Measurements from ENCODE around the gene TAF12.
A peak's percentile ranks its signal among the peaks of the same experiment; 100 is the strongest.
"Not testable (repeated sequence)": the region's sequence is repeated elsewhere in the genome, so short reads cannot be mapped to it uniquely, and the experiment has no call there.

Gene TAF12

GRCh38 chr1:28642847-28643635 lies at the start of gene TAF12:
TSS of gene TAF12 (minus strand) at chr1:28643067. CDS start at chr1:28622081, 20,986 bp downstream.
- DNase-seq = peak; percentile 88

- not testable (repeated sequence) for DNase-seq
These were observed 48.8 kb upstream of the TAF12 start for GRCh38 chr1:28691627-28692026.

DNA sequence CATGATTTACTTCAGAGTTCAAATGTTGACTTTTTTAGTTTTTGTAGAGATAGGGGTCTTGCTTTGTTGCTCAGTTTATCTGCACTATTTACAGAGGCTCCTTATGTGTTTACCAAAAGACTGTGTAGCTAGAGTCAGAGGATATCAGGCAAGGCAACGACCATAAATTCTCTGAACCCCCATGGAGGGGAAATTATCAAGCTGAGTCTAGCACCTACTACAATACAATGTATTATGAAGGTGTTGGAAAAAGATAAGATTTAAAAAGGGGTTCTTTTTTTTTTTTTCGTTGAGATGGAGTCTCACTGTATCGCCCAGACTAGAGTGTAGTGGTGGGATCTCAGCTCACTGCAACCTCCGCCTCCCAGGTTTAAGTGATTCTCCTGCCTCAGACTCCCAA lies 42.1 kb upstream of the TAF12 start:
- DNase-seq = no peak

- DNase-seq = no peak
These were observed 40.0 kb upstream of the TAF12 start for GRCh38 chr1:28682840-28683239.

DNA sequence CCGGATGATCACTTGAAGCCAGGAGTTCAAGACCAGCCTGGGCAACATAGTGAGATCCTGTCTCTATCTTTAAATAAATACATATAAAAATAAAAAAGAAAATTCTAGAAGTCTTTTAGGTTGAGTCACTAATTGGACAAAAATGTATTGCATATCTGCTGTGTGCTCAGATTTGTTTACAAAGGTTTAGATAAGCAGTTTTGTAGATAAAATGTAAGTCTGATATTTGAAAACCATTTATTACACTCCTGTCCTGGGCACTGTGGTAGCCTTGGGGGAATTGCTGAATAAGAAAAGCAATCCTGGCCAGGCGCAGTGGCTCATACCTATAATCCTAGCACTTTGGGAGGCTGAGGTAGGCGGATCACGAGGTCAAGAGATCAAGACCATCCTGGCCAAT lies 37.3 kb upstream of the TAF12 start:
- DNase-seq = no peak

DNA sequence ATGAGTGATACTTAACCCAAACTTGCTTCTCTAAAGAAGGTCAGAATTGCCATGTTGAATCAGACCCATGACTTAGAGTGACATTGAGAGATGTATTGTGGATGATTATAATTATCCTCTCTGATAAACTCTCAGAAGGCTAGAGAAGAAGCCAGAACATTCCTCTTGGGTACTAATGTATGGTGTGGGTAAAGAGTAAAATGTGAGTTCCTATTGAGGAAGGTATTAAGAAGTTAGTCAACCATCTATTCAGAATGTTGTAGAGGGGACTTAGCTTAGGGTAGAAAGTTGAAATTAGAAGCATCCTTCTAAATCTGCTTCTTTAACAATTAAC lies 33.0 kb upstream of the TAF12 start:
- no peak for DNase-seq

- not testable (repeated sequence) for DNase-seq
These were observed 30.1 kb upstream of the TAF12 start for GRCh38 chr1:28672971-28673370.

DNA sequence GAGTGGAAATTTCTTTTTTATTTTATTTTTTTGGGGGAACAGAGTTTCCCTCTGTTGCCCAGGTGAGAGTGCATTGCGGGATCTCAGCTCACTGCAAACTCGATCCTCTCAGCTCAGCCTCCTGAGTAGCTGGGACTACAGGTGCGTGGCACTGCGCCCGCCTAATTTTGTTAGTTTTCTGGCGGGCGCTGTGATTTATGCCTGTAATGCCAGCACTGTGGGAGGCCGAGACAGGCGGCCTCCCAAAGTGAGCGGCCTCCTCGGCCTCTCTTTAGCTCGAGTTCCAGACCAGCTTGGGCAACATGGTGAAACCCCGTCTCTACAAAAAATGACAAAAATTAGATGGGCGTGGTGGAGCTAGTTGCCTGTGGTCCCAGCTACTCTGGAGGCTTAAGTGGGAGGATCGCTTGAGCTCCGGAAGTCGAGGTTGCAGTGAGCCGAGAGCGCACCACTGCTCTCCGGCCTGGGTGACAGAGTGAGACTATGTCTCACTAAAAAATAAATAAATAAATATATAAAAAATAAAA lies 28.4 kb upstream of the TAF12 start:
- no peak for DNase-seq

GRCh38 chr1:28668956-28669723 lies 26.3 kb upstream of the TAF12 start:
- peak; percentile 59 for DNase-seq

DNA sequence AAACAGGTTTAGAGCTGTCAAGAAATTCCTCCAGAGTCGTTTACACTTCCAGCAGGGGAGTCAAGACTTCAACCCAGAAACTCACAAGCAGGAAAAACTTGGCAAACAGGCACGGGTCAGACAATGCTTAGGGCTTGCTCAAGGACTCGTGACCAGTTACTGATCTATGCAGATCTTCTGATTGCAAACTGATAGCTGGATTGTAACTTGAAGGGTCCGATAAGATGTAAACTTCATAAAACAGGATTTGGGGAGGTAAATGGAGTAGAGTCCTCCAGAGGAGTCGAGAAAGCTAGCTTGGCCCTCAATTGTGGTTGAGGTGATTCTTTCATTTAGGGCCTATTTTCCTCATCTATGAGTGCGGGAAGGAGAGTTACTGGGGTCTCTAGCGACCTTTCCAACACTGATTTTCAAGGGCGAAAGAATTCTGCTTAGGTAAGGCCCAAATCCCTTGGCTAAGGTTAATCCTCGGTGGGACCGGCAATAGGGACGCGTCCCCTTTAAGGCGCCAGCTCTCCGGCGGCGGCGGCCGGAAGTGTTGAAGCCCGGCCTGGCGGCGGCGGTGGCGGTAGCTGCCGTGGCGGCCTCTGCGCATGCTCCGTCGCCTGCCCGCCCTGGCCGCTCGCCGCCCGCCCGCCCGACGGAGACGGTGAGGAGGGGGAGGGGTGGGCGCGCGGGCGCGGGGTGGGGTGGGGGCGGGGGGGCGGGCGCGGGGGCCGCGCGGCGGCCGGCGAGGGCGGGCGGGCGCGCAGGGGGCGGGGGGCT lies 25.5 kb upstream of the TAF12 start, which contains the start of gene GMEB1:
Gene GMEB1, plus strand, starts transcription at position 594 of the 765 bp plus-strand sequence. CDS start 14,829 bp downstream, outside the sequence.
- DNase-seq = peak; percentile 72

DNA sequence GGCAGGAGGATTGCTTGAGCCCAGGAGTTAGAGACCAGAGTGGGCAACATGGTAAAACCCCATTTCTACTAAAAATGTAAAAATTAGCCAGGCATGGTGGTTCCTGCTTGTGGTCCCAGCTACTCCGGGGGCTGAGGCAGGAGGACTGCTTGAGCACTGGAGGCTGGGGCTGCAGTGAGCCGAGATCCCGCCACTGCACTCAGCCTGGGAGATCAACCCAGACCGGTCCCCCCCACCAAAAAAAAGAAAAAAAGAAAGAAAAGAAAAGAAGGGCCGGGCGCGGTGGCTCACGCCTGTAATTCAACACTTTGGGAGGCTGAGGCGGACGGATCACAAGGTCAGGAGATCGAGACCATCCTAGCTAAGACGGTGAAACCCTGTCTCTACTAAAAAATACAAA lies 23.9 kb upstream of the TAF12 start:
- no peak for DNase-seq

- DNase-seq = no peak
These were observed 21.1 kb upstream of the TAF12 start for GRCh38 chr1:28663871-28664470.

GRCh38 chr1:28656335-28656734 lies 13.5 kb upstream of the TAF12 start:
- DNase-seq = no peak

DNA sequence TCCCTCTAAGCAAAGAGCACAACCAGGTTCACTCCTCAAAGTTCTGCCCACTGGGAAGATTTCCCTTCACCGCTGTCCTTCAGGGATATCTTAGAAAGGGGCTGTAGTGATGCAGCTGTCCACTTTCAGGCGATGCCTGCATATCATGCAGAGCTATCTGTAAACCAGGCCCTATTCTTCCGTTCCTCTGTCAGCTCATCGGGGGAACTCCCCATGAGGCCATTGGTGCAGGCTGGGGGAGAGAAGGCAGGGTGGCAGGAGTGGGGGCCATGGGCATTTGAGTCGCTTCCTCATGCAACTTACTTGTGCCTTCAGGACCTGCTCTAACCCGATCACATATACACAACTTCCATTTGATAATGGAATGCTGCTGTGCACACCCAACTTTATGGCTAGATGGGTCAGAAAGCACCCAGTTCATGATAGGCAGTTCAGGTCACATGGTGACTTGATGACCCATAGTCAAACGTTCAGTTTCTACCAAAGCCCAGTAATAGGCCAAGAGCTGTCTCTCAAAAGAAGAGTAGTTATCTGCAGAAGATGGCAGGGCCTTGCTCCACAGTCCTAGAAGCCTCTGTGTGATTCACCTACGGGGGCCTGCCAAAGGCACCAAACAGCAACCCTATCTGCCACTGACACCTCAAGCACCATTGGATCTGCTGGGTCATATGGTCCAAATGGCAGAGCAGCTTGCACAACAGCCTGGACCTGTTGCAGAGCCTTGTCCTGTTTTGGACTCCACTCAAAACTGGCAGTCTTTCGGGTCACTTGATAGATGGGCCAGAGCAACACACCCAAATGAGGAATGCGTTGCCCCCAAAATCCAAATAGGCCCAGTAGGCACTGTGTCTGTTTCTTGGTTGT lies 12.8 kb upstream of the TAF12 start:
- DNase-seq = not testable (repeated sequence)

DNA sequence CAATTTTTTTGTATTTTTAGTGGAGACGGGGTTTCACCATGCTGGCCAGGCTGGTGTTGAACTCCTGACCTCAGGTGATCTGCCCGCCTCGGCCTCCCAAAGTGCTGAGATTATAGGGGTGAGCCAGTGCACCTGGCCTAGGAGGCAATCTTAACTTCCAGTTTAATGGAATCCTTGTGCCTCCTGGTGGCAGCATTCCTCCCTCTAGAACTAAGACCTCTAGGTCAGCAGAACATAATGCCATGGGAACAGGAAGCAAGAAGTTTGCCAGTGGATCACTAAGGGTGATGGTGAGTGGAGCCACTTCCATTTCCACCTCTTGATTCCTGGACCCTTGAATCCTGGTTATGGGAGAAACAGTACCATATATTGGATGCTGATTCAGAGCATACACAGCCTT lies 11.0 kb upstream of the TAF12 start:
- DNase-seq = not testable (repeated sequence)

DNA sequence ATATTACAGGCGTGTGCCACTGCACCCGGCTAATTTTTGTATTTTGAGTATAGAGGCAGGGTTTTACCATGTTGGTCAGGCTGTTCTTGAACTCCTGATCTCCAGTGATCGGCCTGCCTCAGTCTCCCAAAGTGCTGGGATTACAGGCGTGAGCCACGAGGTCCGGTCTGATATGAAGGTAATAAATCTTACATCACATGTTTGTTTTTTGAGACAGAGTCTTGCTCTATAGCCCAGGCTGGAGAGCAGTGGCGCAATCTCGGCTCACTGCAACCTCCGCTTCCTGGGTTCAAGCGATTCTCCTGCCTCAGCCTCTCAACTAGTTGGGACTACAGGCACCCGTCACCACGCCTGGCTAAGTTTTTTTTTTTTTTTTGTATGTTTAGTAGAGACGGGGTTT lies 10.2 kb upstream of the TAF12 start:
- DNase-seq = not testable (repeated sequence)

DNA sequence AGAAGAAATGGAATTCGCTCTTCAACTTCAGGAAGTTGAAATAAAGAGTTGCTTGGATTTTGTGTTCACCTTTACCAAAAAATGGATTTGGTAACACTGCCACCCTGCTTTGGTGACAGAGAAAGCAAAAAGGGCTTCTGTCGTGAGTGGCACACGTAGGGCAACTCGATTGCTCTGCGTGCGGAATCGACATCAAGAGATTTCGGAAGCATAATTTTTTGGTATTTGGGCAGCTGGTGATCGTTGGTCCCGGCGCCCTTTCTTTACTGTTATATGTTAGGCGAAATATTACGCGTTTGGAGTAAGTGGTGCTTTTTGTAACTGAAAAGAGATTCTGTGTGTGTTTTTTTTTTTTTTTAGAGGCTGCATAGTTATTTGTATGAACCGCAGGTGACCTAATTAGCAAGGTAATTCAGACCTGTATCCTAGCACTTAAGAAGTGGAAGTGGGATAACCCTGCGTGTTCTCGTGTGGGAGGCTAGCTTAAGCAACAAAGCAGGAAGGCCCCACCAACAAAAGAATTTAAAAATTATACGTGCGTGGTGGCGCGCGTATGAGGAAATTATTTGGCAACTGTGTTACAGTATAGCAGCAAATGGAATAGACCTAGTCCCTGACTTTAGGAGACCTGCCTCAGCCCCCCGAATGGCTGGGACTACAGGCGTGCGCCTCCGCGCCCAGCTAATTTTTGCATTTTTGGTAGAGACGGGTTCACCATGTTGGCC lies 5.8 kb upstream of the TAF12 start, which contains the start of gene RNU11:
Gene RNU11, plus strand, starts transcription at position 127 of the 725 bp plus-strand sequence.
- peak; percentile 100 for DNase-seq

- DNase-seq = peak; percentile 91
These were observed 5.2 kb upstream of the TAF12 start for GRCh38 chr1:28648008-28648473.

GRCh38 chr1:28646040-28646439 lies 3.2 kb upstream of the TAF12 start:
- no peak for DNase-seq

DNA sequence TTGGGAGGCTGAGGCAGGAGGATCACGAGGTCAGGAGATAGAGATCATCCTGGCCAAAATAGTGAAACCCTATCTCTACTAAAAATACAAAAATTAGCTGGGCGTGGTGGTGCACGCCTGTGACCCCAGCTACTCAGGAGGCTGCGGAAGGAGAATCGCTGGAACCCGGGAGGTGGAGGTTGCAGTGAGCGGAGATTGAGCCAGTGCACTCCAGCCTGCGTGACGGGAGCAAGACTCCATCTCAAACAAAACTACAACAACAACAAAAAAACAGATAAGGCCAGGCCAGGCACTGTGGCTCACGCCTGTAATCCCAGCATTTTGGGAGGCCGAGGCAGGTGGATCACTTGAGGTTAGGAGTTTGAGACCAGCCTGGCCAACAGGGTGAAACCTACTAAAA lies 2.5 kb upstream of the TAF12 start:
- DNase-seq = not testable (repeated sequence)

DNA sequence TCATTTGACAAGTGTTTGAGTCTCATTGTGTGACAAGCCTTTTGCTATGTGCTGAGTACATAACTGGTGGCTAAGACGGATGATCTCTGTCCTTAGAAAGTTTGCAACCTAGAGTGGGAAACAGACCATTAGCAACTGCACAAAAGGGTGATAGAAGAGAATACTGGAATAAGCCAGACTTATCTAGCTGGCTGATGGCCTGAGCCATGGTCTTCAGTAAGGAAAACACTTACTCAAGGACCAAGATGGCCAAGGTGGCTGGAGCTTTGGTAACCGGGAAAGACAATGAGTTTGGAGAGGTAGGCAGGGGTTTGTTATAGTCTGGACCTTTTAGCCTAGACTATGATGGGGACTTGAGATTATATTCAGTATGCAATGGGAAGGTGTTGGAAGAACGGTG lies 1.6 kb upstream of the TAF12 start:
- DNase-seq = no peak
